ENCODE measurements around the gene ASCC1. TPM values are rescaled to one million over a fixed set of nuclear protein-coding genes. Genes with fewer than 3 reads are reported as not detected.
"Not testable (repeated sequence)": the region's sequence is repeated elsewhere in the genome, so short reads cannot be mapped to it uniquely, and the experiment has no call there.

ASCC1 gene
- total and polyA plus RNA-seq, 4 donors: 30.6 to 57.1 (median 49.6) TPM

GRCh38 chr10:72123616-72124015 is 92.5 kb downstream of the ASCC1 start:
- Histone ChIP-seq H3K27me3 (ENCODE audit: control insufficient read depth, insufficient read depth, low read length) (no peaks in the 10 kb centered on the region), H3K27ac (ENCODE audit: low read depth, low read length) (no peak overlapping the region), H3K4me3 (ENCODE audit: low read depth, low read length) (no peak overlapping the region), H3K4me1 (ENCODE audit: control insufficient read depth, insufficient read depth, low read length) (peaks cover 3% of the 10 kb centered on the region), H3K9me3 (ENCODE audit: control insufficient read depth, insufficient read depth, low read length) (no peaks in the 10 kb centered on the region), H3K36me3 (ENCODE audit: control insufficient read depth, insufficient read depth, low read length) (peaks cover 3% of the 10 kb centered on the region)
- WGBS (ENCODE audit: insufficient coverage): no CpG with 5 or more reads among the region's 4 CpGs
- no peak for DNase-seq (ENCODE audit: low read depth in 4 of 6, low spot score in 6 of 6)

- H3K27ac ChIP-seq (ENCODE audit: low read depth, low read length): no peak overlapping the region
- peaks cover 3% of the 10 kb centered on the region for H3K4me1 ChIP-seq (ENCODE audit: control insufficient read depth, insufficient read depth, low read length)
- DNase-seq (ENCODE audit: low read depth in 4 of 6, low spot score in 6 of 6): no peak
- no peak overlapping the region for H3K4me3 ChIP-seq (ENCODE audit: low read depth, low read length)
- 93% methylated on average over 3 of the region's 4 CpGs for WGBS (ENCODE audit: insufficient coverage)
- H3K9me3 ChIP-seq (ENCODE audit: control insufficient read depth, insufficient read depth, low read length): no peaks in the 10 kb centered on the region
- peaks cover 2% of the 10 kb centered on the region for H3K36me3 ChIP-seq (ENCODE audit: control insufficient read depth, insufficient read depth, low read length)
- H3K27me3 ChIP-seq (ENCODE audit: control insufficient read depth, insufficient read depth, low read length): no peaks in the 10 kb centered on the region
Observed at GRCh38 chr10:72122221-72122620, 93.9 kb downstream of the ASCC1 start.

- Histone ChIP-seq H3K9me3 (ENCODE audit: control insufficient read depth, insufficient read depth, low read length) (peaks cover 2% of the 10 kb centered on the region), H3K4me1 (ENCODE audit: control insufficient read depth, insufficient read depth, low read length) (no peaks in the 10 kb centered on the region), H3K27ac (ENCODE audit: low read depth, low read length) (no peak overlapping the region), H3K4me3 (ENCODE audit: low read depth, low read length) (no peak overlapping the region), H3K27me3 (ENCODE audit: control insufficient read depth, insufficient read depth, low read length) (no peaks in the 10 kb centered on the region), H3K36me3 (ENCODE audit: control insufficient read depth, insufficient read depth, low read length) (peaks cover 2% of the 10 kb centered on the region)
- DNase-seq (ENCODE audit: low read depth in 4 of 6, low spot score in 6 of 6): no peak
- WGBS (ENCODE audit: insufficient coverage): no CpG with 5 or more reads among the region's 1 CpG
Observed at GRCh38 chr10:72121389-72121788, 94.7 kb downstream of the ASCC1 start.

GRCh38 chr10:72116372-72116771 is 99.7 kb downstream of the ASCC1 start:
- Histone ChIP-seq H3K27ac (ENCODE audit: low read depth, low read length) (no peak overlapping the region), H3K36me3 (ENCODE audit: control insufficient read depth, insufficient read depth, low read length) (peaks cover 2% of the 10 kb centered on the region), H3K9me3 (ENCODE audit: control insufficient read depth, insufficient read depth, low read length) (peaks cover 3% of the 10 kb centered on the region), H3K27me3 (ENCODE audit: control insufficient read depth, insufficient read depth, low read length) (no peaks in the 10 kb centered on the region), H3K4me3 (ENCODE audit: low read depth, low read length) (no peak overlapping the region), H3K4me1 (ENCODE audit: control insufficient read depth, insufficient read depth, low read length) (no peaks in the 10 kb centered on the region)
- 100% methylated on average over 1 of the region's 2 CpGs for WGBS (ENCODE audit: insufficient coverage)
- no peak for DNase-seq (ENCODE audit: low read depth in 4 of 6, low spot score in 6 of 6)

GRCh38 chr10:72114706-72115450 is 101.2 kb downstream of the ASCC1 start:
- no peak for DNase-seq (ENCODE audit: low read depth in 4 of 6, low spot score in 6 of 6)
- H3K27me3 ChIP-seq (ENCODE audit: control insufficient read depth, insufficient read depth, low read length): no peaks in the 10 kb centered on the region
- H3K9me3 ChIP-seq (ENCODE audit: control insufficient read depth, insufficient read depth, low read length): peaks cover 3% of the 10 kb centered on the region
- no peak overlapping the region for H3K4me3 ChIP-seq (ENCODE audit: low read depth, low read length)
- peaks cover 2% of the 10 kb centered on the region for H3K36me3 ChIP-seq (ENCODE audit: control insufficient read depth, insufficient read depth, low read length)
- peak overlapping the region; percentile 59 for H3K27ac ChIP-seq (ENCODE audit: low read depth, low read length)
- no CpG with 5 or more reads among the region's 2 CpGs for WGBS (ENCODE audit: insufficient coverage)
- peaks cover 1% of the 10 kb centered on the region for H3K4me1 ChIP-seq (ENCODE audit: control insufficient read depth, insufficient read depth, low read length)

GRCh38 chr10:72110673-72111401 is 105.2 kb downstream of the ASCC1 start:
- DNase-seq (ENCODE audit: low read depth in 4 of 6, low spot score in 6 of 6): no peak
- Histone ChIP-seq H3K36me3 (ENCODE audit: control insufficient read depth, insufficient read depth, low read length) (no peaks in the 10 kb centered on the region), H3K9me3 (ENCODE audit: control insufficient read depth, insufficient read depth, low read length) (no peaks in the 10 kb centered on the region), H3K27me3 (ENCODE audit: control insufficient read depth, insufficient read depth, low read length) (no peaks in the 10 kb centered on the region), H3K4me1 (ENCODE audit: control insufficient read depth, insufficient read depth, low read length) (peaks cover 10% of the 10 kb centered on the region), H3K27ac (ENCODE audit: low read depth, low read length) (no peak overlapping the region), H3K4me3 (ENCODE audit: low read depth, low read length) (no peak overlapping the region)
- WGBS (ENCODE audit: insufficient coverage): 100% methylated on average over 2 of the region's 11 CpGs

- 89% methylated on average over 5 of the region's 8 CpGs for WGBS (ENCODE audit: insufficient coverage)
- Histone ChIP-seq H3K4me3 (ENCODE audit: low read depth, low read length) (no peak overlapping the region), H3K4me1 (ENCODE audit: control insufficient read depth, insufficient read depth, low read length) (peaks cover 16% of the 10 kb centered on the region), H3K36me3 (ENCODE audit: control insufficient read depth, insufficient read depth, low read length) (peaks cover 4% of the 10 kb centered on the region), H3K9me3 (ENCODE audit: control insufficient read depth, insufficient read depth, low read length) (no peaks in the 10 kb centered on the region), H3K27me3 (ENCODE audit: control insufficient read depth, insufficient read depth, low read length) (no peaks in the 10 kb centered on the region), H3K27ac (ENCODE audit: low read depth, low read length) (no peak overlapping the region)
- no peak for DNase-seq (ENCODE audit: low read depth in 4 of 6, low spot score in 6 of 6)
Observed at GRCh38 chr10:72109636-72110157, 106.4 kb downstream of the ASCC1 start.

- H3K36me3 ChIP-seq (ENCODE audit: control insufficient read depth, insufficient read depth, low read length): peaks cover 4% of the 10 kb centered on the region
- H3K4me1 ChIP-seq (ENCODE audit: control insufficient read depth, insufficient read depth, low read length): peaks cover 16% of the 10 kb centered on the region
- no peaks in the 10 kb centered on the region for H3K27me3 ChIP-seq (ENCODE audit: control insufficient read depth, insufficient read depth, low read length)
- H3K9me3 ChIP-seq (ENCODE audit: control insufficient read depth, insufficient read depth, low read length): no peaks in the 10 kb centered on the region
- H3K4me3 ChIP-seq (ENCODE audit: low read depth, low read length): no peak overlapping the region
- peak overlapping the region; percentile 30 for H3K27ac ChIP-seq (ENCODE audit: low read depth, low read length)
- 11% methylated on average over 1 of the region's 1 CpG for WGBS (ENCODE audit: insufficient coverage)
- DNase-seq (ENCODE audit: low read depth in 4 of 6, low spot score in 6 of 6): peak in 1 of 6 donors; percentile 72
Observed at GRCh38 chr10:72108830-72109635, 107.0 kb downstream of the ASCC1 start.

GRCh38 chr10:72108004-72108370 is 108.1 kb downstream of the ASCC1 start:
- H3K27me3 ChIP-seq (ENCODE audit: control insufficient read depth, insufficient read depth, low read length); H3K27ac ChIP-seq (ENCODE audit: low read depth, low read length); H3K4me3 ChIP-seq (ENCODE audit: low read depth, low read length); H3K9me3 ChIP-seq (ENCODE audit: control insufficient read depth, insufficient read depth, low read length); H3K36me3 ChIP-seq (ENCODE audit: control insufficient read depth, insufficient read depth, low read length); DNase-seq (ENCODE audit: low read depth in 4 of 6, low spot score in 6 of 6): not testable (repeated sequence)
- WGBS (ENCODE audit: insufficient coverage): 100% methylated on average over 2 of the region's 3 CpGs
- peaks cover 16% of the 10 kb centered on the region for H3K4me1 ChIP-seq (ENCODE audit: control insufficient read depth, insufficient read depth, low read length)

Data from spinal cord (tissue), 10 donors.